Activated naive CD8-positive, alpha-beta T cell treated with anti-CD3 and anti-CD28 coated beads, Interleukin-2, amount 50 U/mL, for 16 hours (primary cell): ENCODE results near the gene OSTM1.

ENCODE experiments used
- DNase-seq: peaks from one replicate; pipeline ENCODE4 v3.0.0-alpha.2; 2020; ENCODE audit warnings: low read depth, low spot score

The OSTM1 gene

DNA sequence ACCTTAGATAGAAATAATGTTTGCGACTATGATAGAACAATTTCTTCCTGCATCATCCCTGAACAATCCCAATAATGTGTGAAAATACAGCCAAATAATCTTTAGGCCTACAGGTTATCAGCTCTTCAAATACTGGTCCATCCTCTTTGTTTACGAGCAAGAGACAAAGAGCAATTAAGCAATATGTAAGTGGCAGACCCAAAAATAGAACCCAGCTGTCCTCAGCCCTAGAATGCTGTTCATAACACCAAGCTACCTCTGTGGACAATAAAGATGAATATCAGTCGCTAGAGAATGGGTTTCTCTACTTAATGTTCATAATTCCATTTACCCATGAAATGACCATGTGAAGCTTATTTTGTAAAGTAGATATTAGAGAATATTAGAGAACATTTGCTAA is 28.4 kb upstream of the OSTM1 start:
- DNase-seq = no peak

DNA sequence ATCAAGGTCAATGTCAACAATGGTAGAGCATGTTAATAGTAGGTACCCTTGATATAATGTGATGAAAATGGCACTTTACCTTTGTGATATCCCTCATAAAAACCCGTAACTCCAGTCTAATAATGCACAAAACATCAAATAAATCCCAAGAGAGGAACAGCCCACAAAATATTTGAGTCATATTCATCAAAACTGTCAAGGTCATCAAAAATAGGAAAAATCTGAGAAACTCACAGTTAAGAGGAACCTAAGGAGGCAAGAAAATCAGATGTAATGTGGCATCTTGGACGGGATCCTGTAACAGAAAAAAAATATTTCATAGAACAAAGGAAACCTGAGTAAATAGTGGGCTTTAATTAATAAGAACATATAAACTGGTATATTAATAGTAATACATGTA is 25.5 kb upstream of the OSTM1 start:
- DNase-seq = no peak

DNA sequence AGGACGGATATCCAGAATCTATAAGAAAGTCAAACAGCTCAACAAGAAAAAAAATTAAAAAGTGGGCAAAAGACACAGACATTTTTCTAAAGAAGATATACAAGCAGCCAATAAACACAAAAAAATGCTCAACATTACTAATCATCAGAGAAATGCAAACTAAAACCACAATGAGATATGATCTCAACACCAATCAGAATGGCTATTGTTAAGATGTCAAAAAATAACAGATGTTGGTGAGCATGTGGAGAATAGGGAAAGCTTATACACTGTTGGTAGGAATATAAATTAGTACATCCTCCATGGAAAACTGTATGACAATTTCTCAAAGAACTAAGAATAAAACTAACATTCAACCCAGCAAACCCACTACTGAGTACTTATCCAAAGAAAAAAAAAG is 23.3 kb upstream of the OSTM1 start:
- DNase-seq = no peak

DNA sequence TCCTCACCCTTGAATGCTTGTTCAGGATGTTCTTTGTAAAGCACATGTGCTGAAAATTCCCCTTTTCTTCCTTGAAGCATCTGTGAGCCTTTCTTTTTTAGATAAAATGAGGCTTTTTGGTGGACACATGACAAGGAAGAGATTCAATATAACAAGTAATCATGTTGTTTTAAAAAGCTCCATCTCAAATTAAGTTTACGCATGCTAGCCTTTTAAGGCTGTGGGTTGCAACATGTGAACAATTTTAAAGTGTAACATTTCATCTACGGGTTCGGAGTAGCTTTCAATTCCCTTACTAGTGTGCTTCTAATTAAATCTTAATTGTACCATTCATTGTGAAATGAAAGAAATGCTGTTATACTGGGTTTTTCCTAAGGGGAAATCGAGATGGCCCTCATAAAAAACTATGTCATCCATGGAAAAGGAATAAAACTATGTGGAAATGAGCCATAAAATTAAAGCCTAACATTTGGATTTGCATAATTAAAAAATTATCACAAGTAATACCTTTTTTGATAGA is 19.3 kb upstream of the OSTM1 start:
- no peak for DNase-seq

DNA sequence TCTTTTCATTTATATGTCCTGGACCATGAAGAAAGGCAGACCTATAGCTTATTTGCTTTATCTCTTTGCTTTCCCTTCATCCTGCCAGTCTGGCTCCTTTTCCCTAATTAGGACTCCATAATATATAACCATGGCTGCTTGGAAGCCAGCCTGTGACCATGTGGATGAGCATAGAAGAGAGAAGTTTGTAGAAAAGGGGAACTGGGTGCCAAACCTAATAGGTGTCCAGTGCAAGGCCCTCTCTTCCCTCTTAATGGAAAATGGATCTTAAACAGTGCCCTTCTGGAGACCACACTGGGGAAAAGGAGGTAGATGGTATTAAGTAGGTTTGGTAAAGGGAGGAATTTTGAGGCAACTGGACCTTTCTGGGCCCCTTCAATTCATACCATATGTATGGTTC is 16.7 kb upstream of the OSTM1 start:
- no peak for DNase-seq

DNA sequence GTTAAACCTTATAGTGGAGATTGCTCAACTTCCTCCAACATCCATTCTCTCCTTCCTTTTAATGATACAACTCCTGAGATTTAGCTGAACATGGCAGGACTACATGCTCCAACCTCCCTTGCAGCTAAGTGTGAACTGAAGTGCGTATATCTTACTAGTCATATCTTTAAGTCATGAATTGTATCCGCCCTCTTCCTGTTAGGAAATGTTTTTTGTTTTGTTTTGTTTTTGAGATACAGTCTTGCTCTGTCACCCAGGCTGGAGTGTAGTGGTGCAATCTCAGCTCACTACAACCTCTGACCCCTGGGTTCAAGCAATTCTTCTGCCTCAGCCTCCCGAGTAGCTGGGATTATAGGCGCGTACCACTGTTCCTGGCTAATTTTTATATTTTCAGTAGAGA is 8.8 kb upstream of the OSTM1 start:
- DNase-seq = no peak

DNA sequence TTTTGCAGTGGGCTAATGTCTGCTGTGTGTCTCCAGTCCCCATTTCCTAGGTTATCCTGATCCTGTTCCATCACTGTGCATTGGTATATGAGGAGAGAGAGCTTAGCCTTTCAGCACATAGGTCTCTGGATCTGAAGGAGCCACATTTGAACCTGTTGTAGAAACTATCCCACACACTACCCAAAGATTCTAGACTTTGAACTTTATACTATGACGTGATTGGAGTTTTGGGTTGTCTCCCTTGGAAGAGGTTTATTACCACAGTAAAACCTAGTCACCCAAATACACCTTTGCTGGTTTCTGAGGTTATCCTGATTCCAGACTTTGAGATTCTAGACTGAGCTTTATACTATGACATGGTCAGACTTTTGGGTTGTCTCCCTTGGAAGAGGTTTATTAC is 8.0 kb upstream of the OSTM1 start:
- DNase-seq = no peak

DNA sequence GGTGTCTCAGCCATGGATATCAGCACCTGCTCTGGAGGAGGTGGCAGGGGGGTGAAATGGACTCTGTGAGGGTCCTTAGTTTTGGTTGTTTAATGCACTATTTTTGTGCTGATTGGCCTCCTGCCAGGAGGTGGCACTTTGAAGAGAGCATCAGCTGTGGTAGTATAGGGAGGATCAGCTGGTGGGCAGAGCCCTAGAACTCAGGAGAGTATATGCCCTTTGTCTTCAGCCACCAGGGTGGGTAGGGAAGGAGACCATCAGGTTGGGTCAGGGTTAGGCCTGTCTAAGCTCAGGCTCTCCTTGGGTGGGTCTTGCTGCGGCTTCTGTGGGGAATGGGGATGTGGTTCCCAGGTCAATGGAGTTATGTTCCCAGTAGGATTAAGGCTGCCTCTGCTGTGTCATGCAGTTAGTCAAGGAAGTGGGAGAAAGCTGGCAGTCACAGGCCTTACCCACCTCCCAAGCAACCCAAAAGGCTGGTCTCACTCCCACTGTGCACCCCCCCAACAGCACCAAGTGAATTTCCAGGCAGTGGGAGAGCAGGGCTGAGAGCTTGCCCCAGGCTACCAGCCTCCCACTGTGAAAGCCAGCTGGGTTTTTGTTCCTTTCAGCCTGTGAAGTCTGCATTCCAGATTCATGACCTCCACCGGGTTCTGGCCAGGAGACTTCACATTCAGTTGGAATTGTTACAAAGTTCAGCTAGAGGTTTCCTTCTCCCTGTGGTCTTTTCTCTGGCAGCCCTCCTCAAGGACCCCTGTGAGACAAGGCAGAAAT is 5.7 kb upstream of the OSTM1 start:
- no peak for DNase-seq

DNA sequence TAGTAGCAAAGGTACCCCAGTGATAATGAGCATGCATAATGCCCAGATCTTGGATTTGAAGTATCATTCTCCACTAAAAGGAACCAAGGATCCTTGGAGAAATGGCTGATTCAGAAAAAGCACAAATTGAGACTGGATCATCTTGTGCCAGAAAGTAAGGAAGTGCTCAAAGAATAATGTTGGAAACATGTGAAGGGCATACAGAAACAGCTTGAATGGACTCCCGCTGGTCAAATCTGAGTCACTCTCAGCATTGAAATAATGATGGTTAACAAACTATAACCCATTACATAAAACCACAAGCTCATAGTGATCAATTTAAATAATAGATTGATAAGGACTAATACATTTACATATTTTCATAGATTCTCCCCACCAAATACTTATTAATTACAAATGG is 3.6 kb upstream of the OSTM1 start:
- DNase-seq = no peak

DNA sequence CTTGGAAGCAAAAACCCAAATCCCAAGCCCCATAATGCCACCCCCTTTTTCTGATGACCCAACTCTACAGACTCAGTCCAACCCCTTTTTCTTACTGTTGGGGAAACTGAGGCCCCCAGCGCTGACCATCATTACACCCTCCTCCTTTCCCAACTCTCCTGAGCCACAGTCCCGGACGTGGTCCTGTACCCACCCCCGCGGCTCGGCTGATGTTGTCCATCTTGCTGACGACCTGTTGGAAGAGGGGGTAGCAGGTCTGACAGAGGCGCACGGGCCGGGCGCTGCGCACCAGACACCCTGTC is 533 bp downstream of the OSTM1 start:
- DNase-seq = no peak

DNA sequence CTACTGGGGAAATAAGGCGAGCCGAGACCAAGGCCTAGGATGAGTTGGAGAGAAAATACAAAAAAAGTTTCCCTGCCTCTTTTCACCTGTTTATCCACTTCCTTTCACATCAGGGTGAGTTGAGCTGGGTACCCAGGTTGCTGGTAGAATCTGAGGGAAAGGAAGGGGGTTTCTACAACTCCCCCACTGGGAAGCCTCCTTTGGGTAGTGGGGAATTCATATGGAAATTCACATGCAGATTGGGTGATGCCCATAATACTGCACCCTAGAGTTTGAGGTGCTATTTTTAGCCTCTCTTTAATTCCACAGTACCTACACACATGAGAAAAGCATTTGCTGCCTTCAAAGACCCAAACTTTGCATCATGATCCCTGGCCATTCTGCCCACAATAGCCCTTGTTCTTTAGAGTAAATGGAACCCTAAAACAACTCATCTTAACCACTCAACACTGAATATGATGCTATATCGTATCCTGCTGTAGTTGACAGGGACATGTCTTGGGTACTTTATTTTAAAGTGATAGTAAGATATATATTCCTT is 2.7 kb downstream of the OSTM1 start:
- DNase-seq = no peak

DNA sequence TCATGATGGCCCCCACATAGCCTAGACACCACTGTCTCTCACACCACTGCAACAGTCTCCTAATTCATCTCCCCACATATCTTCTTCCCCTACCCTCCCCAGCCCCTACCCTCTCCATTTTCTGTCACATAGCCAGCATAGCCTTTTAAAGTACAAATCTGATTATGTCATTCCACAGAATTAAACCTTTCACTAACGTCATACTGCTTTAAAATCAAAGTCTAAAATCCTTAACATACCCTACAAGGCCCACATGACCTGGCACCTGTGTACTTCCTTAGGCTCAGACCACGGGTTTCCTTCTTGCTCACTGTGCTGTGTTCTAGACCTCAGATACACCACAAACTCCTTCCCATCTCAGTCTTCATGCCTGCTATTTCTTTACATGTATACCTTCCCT is 5.9 kb downstream of the OSTM1 start:
- DNase-seq = no peak

DNA sequence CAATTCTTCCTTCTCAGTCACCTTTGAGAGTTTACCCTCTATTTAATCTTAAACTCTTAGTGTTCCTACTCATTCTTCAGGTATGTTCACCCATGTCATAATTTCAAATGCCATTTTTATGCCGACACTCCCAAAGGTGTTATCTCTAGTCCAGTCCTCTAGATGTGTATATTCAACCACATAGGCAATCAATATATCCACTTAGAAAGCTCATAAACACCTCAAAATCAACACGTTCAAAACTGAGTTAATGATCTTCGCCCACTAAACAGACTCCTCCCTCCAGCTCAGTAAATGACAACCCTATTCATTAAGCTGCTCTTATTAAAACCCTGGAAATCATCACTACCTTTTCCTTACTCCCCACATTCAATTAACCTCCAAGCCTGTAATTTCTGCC is 6.4 kb downstream of the OSTM1 start:
- DNase-seq = no peak

DNA sequence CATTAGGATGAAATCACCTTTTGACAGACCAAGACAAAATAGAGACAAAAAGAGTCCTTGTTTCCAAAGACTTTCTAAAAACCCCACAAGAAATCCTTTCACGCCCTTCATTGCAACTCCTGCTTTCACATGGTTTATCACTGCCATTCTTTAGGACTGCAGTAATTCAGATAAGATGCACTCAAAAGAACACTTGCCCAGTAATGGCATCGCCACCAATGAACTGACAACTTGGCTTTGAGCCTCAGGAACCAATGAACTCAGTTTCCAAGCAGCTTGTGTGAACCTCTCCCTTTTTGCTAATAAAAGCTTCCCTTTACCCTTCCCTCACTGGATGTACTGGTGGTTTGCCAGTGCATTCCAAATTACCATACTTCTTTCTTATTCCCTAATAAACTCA is 21.8 kb downstream of the OSTM1 start:
- no peak for DNase-seq

DNA sequence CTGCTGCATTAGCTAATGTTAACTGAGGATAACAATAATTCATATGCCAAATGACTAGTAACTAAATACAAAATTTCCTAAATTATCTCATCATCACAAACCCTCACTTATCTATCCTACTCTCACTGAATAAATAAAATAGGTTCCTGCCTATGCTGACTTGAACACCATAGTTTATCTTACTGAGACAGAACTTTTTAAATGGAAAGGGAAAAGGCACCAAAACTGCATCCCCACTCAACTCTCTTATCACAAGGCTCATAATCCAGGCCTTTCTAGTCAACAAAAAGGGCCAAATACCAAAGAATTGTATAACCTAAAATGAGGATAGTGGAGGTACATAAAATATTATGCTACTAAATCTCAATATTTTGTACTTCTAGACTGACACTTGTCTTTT is 23.1 kb downstream of the OSTM1 start:
- no peak for DNase-seq

DNA sequence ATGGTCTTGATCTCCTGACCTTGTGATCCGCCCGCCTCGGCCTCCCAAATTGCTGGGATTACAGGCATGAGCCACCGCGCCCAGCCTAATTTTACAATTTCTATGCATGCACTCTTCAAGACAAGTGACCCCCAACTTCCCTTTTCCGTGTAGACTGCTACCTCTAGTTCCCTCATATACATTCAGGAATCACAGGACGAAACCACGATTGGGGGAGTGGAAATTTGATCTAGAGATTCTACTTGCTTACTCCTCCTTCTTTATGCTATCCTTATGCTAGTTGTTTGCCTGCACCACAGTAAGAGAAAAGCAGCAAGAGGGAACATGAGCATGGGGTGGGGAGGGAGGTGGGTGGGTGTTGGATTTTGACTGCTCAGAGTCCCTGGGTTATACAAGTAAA is 34.9 kb downstream of the OSTM1 start:
- no peak for DNase-seq

DNA sequence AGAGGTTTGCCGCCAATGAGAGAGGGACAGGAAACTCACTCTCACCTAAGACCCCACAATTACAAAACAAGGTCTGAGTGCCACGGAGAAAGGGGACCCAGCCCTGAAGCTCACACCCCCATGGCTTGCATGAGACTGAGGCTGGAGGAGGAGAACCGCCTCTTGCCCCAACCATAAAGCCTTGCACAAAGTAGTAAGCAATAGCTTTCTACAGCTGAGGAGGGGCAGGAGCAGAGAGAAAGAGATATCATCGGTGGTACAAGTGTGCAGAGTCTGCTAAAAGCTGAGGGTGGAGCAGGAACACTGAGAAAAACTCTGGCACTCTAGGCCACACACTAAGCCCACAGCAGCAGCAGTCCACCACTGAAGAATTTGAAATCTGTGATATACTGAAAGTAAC is 37.7 kb downstream of the OSTM1 start:
- DNase-seq = no peak

DNA sequence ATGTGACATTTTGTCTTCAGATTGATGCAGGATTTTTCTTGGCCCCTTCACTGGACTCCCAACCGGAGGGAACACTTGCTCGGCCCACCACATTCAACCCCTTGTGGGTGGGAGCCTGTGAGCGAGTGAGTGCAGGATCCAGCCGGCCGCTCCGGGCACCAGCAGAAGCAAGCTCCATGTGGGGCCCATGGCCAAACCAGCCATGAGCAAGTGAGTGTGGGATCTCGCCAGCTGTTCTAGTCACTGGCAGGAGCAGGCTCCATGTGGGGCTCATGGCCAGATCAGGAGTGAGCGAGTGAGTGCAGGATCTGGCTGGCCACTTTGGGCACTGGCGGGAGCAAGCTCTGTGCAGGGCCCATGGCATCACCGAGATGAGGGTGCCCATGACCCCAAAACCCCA is 42.6 kb downstream of the OSTM1 start:
- DNase-seq = no peak

DNA sequence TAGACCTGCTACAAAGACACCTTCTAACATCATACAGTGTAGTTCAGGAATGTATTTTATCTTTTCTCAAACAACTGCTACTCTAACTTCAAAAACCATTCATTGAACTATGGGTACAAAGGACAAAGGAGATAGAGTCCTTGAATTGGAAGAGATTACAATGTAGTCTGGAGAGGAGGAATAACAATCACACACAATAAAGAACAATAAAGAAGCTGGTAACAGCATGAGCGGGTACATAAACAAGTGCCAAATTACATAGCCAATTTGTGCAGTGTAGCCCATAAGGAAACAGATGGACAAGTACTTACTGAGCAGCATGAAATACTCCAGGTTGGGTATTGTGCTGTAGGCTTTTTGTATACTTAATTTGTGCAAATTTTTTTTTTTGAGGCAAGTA is 44.3 kb downstream of the OSTM1 start:
- no peak for DNase-seq

DNA sequence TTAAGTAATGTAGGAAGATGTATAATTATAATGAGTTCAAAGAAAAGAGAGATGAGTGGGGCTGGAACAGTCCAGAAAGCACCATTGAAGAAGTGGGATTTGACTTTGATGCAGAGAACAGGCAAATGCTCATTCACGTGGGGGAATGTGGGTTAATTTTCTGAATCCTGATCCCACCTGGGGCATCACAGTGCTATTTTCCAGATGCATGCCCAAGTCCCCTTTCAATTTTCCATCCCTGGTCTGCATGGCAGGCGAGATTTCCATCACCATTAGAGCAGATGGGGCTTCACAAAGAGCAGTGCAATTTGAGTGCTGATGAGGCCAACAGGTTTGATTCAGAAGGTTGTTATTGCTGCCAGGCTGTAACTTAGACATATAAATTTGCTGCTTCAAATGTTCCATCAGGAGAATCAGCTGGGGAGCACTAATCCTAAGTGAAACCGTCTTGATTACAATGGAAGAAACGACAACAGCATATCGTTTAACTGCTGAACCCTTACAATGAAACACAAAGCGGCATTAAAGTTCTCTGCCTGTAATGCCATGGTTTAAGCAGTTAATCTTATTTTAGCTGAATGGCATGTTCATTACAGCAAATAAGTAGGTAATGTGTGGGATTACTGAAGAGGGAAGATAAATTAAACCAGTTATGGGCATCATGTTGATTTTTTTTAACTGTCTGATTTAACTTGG is 45.2 kb downstream of the OSTM1 start:
- DNase-seq = no peak

DNA sequence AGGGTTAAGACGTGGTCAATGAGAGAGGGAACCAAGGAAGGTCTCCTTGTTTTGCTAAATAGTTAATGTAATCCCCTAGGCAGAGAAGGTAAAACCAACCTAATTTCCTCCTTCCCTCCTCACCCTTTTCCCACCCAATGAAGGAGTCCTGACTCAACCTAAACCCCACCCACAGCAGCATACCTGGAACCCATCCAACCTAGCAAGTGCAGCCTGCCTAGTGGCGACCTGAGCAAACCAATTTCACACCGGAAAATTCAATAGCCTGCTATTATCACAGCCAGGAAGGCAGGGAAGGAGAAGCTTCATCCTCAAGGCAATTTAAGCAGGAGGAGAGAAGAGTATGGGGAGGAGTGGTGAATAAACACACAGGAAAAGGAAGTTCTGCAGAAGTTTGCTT is 46.9 kb downstream of the OSTM1 start:
- DNase-seq = no peak

DNA sequence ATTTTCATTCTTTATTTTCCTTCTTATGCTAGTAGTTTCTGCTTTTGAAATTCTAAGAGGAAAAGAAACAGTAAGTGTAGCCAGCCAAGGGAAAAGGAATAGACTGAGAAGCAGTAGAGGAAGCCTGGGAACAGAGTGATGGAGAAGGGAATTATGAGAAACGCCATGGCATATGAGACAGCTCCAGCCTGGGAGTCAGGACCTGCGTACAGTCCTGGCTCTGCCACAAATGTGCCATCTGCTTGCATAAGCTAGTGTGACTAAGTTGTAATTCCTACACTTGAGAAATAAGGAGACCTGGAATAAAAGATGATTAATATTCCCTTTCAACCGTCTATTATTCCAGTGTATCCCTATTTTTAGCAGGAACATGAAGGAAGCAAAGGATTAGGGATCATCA is 47.5 kb downstream of the OSTM1 start:
- DNase-seq = no peak

DNA sequence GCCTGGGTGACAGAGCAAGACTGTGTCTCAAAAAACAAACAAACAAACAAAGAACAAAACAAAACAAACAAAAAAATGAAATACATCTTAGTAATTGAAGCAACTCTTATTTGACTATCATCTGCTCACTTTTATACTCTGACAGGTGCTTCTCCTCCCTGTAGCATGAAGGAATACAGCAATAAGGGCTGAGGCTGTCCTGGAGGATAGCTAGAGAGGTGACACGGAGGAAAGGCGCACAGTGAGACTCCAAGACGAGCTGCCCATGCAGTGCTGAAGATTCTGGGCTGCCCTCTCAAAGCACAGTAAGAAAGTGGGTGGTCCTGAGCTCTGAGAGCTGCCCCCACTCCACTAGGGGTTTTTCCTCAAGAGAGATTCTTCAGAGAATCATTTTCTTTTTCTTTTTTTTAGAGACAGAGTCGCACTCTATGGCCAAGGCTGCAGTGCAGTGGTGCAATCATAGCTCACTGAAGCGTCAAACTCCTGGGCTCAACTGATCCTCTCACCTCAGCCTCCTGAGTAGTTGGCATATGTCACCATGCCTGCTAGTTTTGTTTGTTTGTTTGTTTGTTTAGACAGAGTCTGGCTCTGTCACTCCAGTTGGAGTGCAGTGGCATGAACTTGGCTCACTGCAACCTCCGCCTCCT is 50.0 kb downstream of the OSTM1 start:
- no peak for DNase-seq
